Skin epidermis (tissue), 12 donors: Measurements from ENCODE around the gene TRIM43.
"Not testable (repeated sequence)": the region's sequence is repeated elsewhere in the genome, so short reads cannot be mapped to it uniquely, and the experiment has no call there.

Experiments
- H3K27ac ChIP-seq, 21 experiments: fragments of 200-600 bp; sonication (generic) in 11 of 21; one replicate each; pipeline ENCODE4 v1.5.0; 2020; ENCODE audit warnings: mild to moderate bottlenecking in 3 of 21, inconsistent platforms in 2 of 21, moderate library complexity in 2 of 21
- H3K4me3 ChIP-seq, 7 experiments: fragments of 200-600 bp; sonication (generic) in 2 of 7; one replicate each; pipeline ENCODE4 v1.5.0; 2020; ENCODE audit warnings: inconsistent platforms in 2 of 7, mild to moderate bottlenecking in 2 of 7, moderate library complexity in 1 of 7

TRIM43 gene

DNA sequence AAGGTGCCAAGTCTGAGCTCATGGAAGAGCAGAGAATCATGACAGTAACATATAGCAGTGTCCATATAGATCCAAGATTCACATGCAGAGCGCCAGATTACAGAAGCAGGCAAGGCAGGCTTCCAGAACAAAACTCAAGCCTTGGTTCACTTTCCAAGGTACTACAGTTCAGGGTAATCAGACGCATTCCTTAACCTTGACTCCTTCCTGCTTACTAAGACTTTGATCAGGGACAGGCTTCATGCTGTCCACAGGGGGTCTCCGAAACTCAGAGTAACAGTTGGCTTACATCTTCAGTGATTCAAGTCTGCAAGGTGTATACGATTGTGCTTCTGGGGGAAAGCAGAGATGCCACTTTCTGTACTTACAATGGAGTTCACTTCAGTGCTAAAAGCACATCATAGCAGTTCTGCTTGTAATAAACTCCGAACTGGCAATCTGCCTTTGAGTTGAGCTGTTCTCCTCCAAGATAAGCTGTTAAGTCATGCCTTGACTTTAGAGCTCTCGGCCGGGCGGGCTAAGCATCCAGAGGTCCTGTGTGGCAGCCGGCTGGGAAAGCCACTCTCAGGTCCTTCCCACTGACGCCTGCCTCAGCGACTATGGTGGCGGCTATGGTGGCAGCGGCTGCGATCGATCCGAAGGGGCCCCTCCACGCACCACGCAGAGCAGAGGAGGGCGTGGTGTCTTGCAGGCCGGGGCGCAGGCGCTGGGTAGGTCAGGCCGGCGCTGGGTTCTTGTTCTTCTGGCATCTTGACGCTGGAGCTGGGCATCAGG lies 48.9 kb downstream of the TRIM43 start:
- H3K4me3 ChIP-seq, H3K27ac ChIP-seq: not testable (repeated sequence)

GRCh38 chr2:95641289-95641575 lies 49.4 kb downstream of the TRIM43 start:
- H3K4me3 ChIP-seq, H3K27ac ChIP-seq: not testable (repeated sequence)

- H3K4me3 ChIP-seq, H3K27ac ChIP-seq: not testable (repeated sequence)
These were observed 50.0 kb downstream of the TRIM43 start for GRCh38 chr2:95641787-95642186.

DNA sequence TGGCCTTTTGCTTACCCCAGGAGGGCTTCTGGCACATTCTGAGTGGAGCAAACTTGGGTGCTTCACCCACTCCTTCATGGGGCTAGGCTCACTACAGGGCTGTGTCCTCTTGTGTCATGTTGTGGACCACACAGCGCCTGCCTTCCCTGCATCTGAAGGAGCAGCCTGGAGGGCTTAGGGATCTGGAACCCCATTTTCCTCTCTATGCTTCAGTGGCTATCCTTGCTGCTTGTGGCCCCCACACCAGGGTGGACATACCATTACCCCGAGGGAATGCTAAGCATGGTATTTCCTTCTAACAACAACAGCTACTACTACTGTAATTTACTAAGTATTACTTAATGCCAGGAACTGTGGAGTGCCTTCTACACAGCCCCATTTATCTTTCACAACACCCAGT lies 50.6 kb downstream of the TRIM43 start:
- H3K4me3 ChIP-seq, H3K27ac ChIP-seq: not testable (repeated sequence)

DNA sequence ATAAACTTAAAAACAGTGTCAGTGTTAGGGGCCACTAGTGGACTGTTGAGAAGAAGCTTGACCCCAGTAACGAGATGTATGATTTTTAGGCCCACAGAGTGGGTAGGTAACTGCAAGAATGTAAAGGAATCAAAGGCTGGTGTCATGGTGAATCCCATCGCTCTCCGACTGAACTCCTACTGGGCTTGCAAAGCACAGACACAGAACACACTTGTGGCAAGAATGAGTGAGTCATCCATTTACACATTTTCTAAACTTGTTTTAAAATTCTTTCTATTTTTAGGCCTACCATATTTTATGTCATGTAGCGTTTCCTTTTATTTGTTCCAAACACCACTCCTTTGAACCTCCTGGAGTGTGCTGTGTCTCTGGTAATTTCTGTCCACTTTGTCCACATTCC lies 51.1 kb downstream of the TRIM43 start:
- not testable (repeated sequence) for H3K27ac ChIP-seq, H3K4me3 ChIP-seq

GRCh38 chr2:95645312-95645711 lies 53.5 kb downstream of the TRIM43 start:
- not testable (repeated sequence) for H3K4me3 ChIP-seq, H3K27ac ChIP-seq

DNA sequence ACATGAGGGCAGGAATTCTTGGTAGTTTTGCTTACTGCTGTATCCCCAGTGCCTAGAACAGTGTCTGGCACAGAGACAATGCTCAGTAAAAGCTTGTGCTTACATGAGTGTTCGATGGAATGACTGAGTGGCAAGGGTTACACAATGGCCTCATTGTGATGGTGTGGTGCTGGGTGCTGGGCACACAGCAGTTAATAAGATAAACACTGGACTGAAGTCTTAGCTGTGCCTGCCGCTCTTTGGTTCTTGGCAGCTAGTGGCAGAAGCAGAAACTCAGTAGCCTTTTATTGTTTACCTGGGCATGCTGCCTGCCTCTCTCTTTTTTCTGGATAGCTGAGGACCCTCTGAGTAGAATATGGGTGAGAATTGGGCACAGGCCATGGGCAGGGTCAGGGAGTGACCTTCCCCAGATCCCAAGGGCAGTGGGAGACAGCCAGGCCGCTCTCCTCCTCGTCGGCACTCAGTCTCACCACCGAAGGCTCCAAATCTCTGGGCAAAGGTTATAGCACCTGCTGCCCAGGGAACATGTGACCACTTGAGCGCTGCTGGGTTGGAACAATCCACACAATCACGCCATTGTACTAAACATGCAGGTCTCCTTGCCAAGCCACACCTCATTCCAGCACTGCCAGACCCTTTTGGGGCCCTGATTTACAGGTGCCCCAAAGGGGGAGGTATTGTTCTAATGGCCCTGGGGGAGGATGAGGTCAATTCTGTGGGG lies 54.6 kb downstream of the TRIM43 start:
- H3K4me3 ChIP-seq, H3K27ac ChIP-seq: not testable (repeated sequence)

- H3K4me3 ChIP-seq, H3K27ac ChIP-seq: not testable (repeated sequence)
These were observed 57.2 kb downstream of the TRIM43 start for GRCh38 chr2:95648894-95649544.
